ENCODE results near the gene ACR. TPM values are rescaled to one million over a fixed set of nuclear protein-coding genes. Genes with fewer than 3 reads are reported as not detected.

ACR gene
- total and polyA plus RNA-seq, 2 donors from 2014 or later, result 1.0 to 1.6 TPM

- TF ChIP-seq CTCF (IDR thresholded peaks at IDR 0.05; ENCODE audit: borderline replicate concordance, extremely low read depth, insufficient read depth), result no peak
- peaks cover 0 to 22% (median 12%) of the 10 kb centered on the region in 3 donors for H3K4me1 ChIP-seq (ENCODE audit: control insufficient read depth in 2 of 3, insufficient read depth in 2 of 3, low read depth in 1 of 3, low read length in 3 of 3)
- FAIRE-seq, result no peak
- H3K9ac ChIP-seq (ENCODE audit: low read length in 3 of 3), result no peak overlapping the region
- intact Hi-C loops (cut with DNase I), result no loop called here
- peaks cover 0 to 6% (median 2%) of the 10 kb centered on the region in 3 donors for H3K36me3 ChIP-seq (ENCODE audit: control insufficient read depth in 2 of 3, insufficient read depth in 3 of 3, low read length in 3 of 3)
- H3K27me3 ChIP-seq (ENCODE audit: control insufficient read depth, insufficient read depth, low read length), result no peaks in the 10 kb centered on the region
- peak overlapping the region; percentile 56 to 85 for H3K27ac ChIP-seq (ENCODE audit: low read depth in 2 of 2, low read length in 2 of 2)
- no peaks in the 10 kb centered on the region for H3K9me3 ChIP-seq (ENCODE audit: control insufficient read depth in 2 of 3, insufficient read depth in 1 of 3, low read length in 3 of 3)
- peak in 4 of 5 donors; percentile 35 to 57 (median 48) for DNase-seq
- H3K4me3 ChIP-seq (ENCODE audit: low read length in 3 of 3), result no peak overlapping the region
Observed at GRCh38 chr22:50699756-50700386, 38.1 kb upstream of the ACR start.

- H3K27me3 ChIP-seq (ENCODE audit: control insufficient read depth, insufficient read depth, low read length), result no peaks in the 10 kb centered on the region
- no peak overlapping the region for H3K4me3 ChIP-seq (ENCODE audit: low read length in 3 of 3)
- H3K36me3 ChIP-seq (ENCODE audit: control insufficient read depth in 2 of 3, insufficient read depth in 3 of 3, low read length in 3 of 3), result peaks cover 0 to 6% (median 2%) of the 10 kb centered on the region in 3 donors
- H3K27ac ChIP-seq (ENCODE audit: low read depth in 2 of 2, low read length in 2 of 2), result peak overlapping the region; percentile 56 to 85
- no peak for TF ChIP-seq CTCF (IDR thresholded peaks at IDR 0.05; ENCODE audit: borderline replicate concordance, extremely low read depth, insufficient read depth)
- intact Hi-C loops (cut with DNase I), result no loop called here
- H3K4me1 ChIP-seq (ENCODE audit: control insufficient read depth in 2 of 3, insufficient read depth in 2 of 3, low read depth in 1 of 3, low read length in 3 of 3), result peaks cover 0 to 27% (median 12%) of the 10 kb centered on the region in 3 donors
- no peaks in the 10 kb centered on the region for H3K9me3 ChIP-seq (ENCODE audit: control insufficient read depth in 2 of 3, insufficient read depth in 1 of 3, low read length in 3 of 3)
- DNase-seq, result peak in 4 of 5 donors; percentile 23 to 68 (median 55)
- no peak overlapping the region for H3K9ac ChIP-seq (ENCODE audit: low read length in 3 of 3)
- no peak for FAIRE-seq
Observed at GRCh38 chr22:50700387-50701075, 37.5 kb upstream of the ACR start.

- Histone ChIP-seq H3K27ac (ENCODE audit: low read depth in 2 of 2, low read length in 2 of 2) (peak overlapping the region; percentile 56 to 65), H3K36me3 (ENCODE audit: control insufficient read depth in 2 of 3, insufficient read depth in 3 of 3, low read length in 3 of 3) (peaks cover 0 to 6% (median 2%) of the 10 kb centered on the region in 3 donors)
Observed at GRCh38 chr22:50701076-50701419, 37.0 kb upstream of the ACR start.

More at GRCh38 chr22:50701076-50701419, 37.0 kb upstream of the ACR start:
- H3K4me3 ChIP-seq (ENCODE audit: low read length in 3 of 3), result no peak overlapping the region
- intact Hi-C loops (cut with DNase I), result no loop called here
- FAIRE-seq (no peak), DNase-seq (peak in 1 of 5 donors; percentile 63)
- peaks cover 0 to 27% (median 12%) of the 10 kb centered on the region in 3 donors for H3K4me1 ChIP-seq (ENCODE audit: control insufficient read depth in 2 of 3, insufficient read depth in 2 of 3, low read depth in 1 of 3, low read length in 3 of 3)
- H3K27me3 ChIP-seq (ENCODE audit: control insufficient read depth, insufficient read depth, low read length), result no peaks in the 10 kb centered on the region
- no peaks in the 10 kb centered on the region for H3K9me3 ChIP-seq (ENCODE audit: control insufficient read depth in 2 of 3, insufficient read depth in 1 of 3, low read length in 3 of 3)
- no peak overlapping the region for H3K9ac ChIP-seq (ENCODE audit: low read length in 3 of 3)
- TF ChIP-seq CTCF (IDR thresholded peaks at IDR 0.05; ENCODE audit: borderline replicate concordance, extremely low read depth, insufficient read depth), result no peak

Data from kidney (tissue), 14 donors.